ENCODE data around the gene DOCK1.
A peak's percentile ranks its signal among the peaks of the same experiment; 100 is the strongest.

The DOCK1 gene

DNA sequence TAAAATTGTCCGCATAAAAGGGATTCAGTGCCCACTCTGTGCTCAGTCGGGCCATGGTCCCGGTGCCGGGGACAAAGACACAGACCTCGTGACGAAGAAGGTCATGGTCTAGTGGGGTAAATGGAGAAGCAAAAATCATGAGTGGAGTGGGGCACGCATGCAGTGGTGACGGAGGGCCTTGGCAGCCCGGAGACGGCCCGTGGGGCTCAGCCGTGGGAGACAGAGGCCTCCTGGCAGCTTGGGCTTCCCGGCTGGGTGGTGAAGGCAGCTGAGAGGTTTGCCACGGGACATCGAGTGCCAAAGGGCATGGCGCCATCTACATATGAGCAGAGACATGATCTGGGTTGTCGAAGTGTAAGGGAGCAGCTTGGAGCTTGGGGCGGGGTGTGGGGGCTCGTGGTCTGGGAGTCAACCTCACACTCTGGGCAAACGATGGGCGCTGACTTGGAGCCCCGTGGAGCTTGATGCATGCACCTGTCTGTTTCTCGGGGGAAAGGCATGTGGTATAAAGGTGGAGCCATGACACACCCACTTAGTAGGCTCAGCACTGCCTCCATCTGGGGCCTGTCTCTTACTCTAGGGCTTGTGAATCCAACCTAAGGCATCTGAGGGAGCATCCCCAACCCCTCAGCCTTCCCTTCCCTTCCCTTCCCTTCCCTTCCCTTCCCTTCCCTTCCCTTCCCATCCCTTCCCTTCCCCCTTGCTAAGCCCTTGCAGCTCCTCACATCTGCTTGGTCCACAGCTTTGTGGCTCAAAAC, 442.2 kb downstream of the DOCK1 start:
- Histone ChIP-seq H2BK12ac (ENCODE audit: low read length in 2 of 2) (no peak overlapping the region), H3K36me3 (ENCODE audit: control insufficient read depth in 1 of 2, insufficient read depth in 2 of 2, low read depth in 1 of 2, low read length in 2 of 2) (peaks cover 30 to 42% of the 10 kb centered on the region in 2 experiments), H2BK120ac (ENCODE audit: low read depth, low read length) (no peak overlapping the region), H3K18ac (ENCODE audit: low read depth in 1 of 2, low read length in 2 of 2) (no peak overlapping the region), H3K23ac (ENCODE audit: low read length in 2 of 2) (no peak overlapping the region), H2AFZ (ENCODE audit: low read depth, low read length) (no peak overlapping the region), H3K4ac (ENCODE audit: low read depth in 1 of 2, low read length in 2 of 2) (no peak overlapping the region), H3K9me3 (ENCODE audit: control insufficient read depth, low read length) (no peaks in the 10 kb centered on the region), H4K91ac (ENCODE audit: low read length) (no peak overlapping the region), H3K79me1 (replicated peaks; ENCODE audit: low read length, poor library complexity, severe bottlenecking) (peaks cover 4% of the 10 kb centered on the region), H3K4me3 (ENCODE audit: insufficient read depth in 1 of 2, low read depth in 1 of 2, low read length in 2 of 2) (no peak overlapping the region), H2BK5ac (ENCODE audit: low read depth, low read length, poor library complexity, severe bottlenecking) (no peak overlapping the region), H3K4me1 (ENCODE audit: control insufficient read depth, insufficient read depth, low read depth, low read length) (peaks cover 11% of the 10 kb centered on the region), H2AK5ac (ENCODE audit: low read length, severe bottlenecking) (no peak overlapping the region), H3K14ac (ENCODE audit: low read length in 2 of 2) (no peak overlapping the region), H4K8ac (ENCODE audit: low read length) (no peak overlapping the region), H3K27ac (ENCODE audit: low read length, poor library complexity, severe bottlenecking) (no peak overlapping the region), H3K27me3 (ENCODE audit: control insufficient read depth in 1 of 2, insufficient read depth in 1 of 2, low read length in 2 of 2) (no peaks in the 10 kb centered on the region), H3K4me2 (ENCODE audit: low read length, poor library complexity, severe bottlenecking) (no peak overlapping the region), H3K9ac (ENCODE audit: low read length) (no peak overlapping the region), H2BK15ac (ENCODE audit: low read depth, poor library complexity, severe bottlenecking) (no peak overlapping the region)
- no peak for DNase-seq
- 97% methylated on average over 20 of the region's 23 CpGs for WGBS

DNA sequence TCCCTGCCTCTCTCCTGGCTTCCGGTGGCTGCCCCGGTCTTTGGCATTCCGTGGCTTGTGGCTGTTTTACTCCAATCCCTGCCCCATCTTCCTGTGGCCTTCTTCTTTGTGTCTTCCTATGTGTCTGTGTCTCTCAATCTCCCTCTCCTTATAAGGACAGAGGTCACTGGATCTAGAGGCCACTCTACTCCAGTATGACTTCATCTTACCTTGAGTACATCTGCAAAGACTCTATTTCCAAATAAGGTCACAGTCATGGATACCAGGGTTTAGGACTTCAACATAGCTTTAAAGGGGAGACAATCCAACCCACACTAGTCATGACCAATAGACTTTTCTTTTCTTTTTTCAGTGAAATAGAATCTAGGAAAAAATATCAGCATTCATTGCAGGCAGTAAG, 444.5 kb downstream of the DOCK1 start:
- WGBS, result 91% methylated on average over 3 of the region's 3 CpGs
- Histone ChIP-seq H3K4me1 (ENCODE audit: control insufficient read depth, insufficient read depth, low read depth, low read length) (peaks cover 11% of the 10 kb centered on the region), H3K9me3 (ENCODE audit: control insufficient read depth, low read length) (no peaks in the 10 kb centered on the region), H4K8ac (ENCODE audit: low read length) (no peak overlapping the region), H3K4ac (ENCODE audit: low read depth in 1 of 2, low read length in 2 of 2) (no peak overlapping the region), H2BK12ac (ENCODE audit: low read length in 2 of 2) (no peak overlapping the region), H3K27ac (ENCODE audit: low read length, poor library complexity, severe bottlenecking) (no peak overlapping the region), H2BK5ac (ENCODE audit: low read depth, low read length, poor library complexity, severe bottlenecking) (no peak overlapping the region), H3K4me2 (ENCODE audit: low read length, poor library complexity, severe bottlenecking) (no peak overlapping the region), H3K9ac (ENCODE audit: low read length) (no peak overlapping the region), H2BK120ac (ENCODE audit: low read depth, low read length) (no peak overlapping the region), H3K79me1 (replicated peaks; ENCODE audit: low read length, poor library complexity, severe bottlenecking) (peaks cover 3% of the 10 kb centered on the region), H3K36me3 (ENCODE audit: control insufficient read depth in 1 of 2, insufficient read depth in 2 of 2, low read depth in 1 of 2, low read length in 2 of 2) (peaks cover 33 to 35% of the 10 kb centered on the region in 2 experiments), H3K27me3 (ENCODE audit: control insufficient read depth in 1 of 2, insufficient read depth in 1 of 2, low read length in 2 of 2) (no peaks in the 10 kb centered on the region), H3K4me3 (ENCODE audit: insufficient read depth in 1 of 2, low read depth in 1 of 2, low read length in 2 of 2) (no peak overlapping the region), H4K91ac (ENCODE audit: low read length) (no peak overlapping the region), H3K14ac (ENCODE audit: low read length in 2 of 2) (peak overlapping the region in 1 of 2 experiments; percentile 18), H2AK5ac (ENCODE audit: low read length, severe bottlenecking) (no peak overlapping the region), H2BK15ac (ENCODE audit: low read depth, poor library complexity, severe bottlenecking) (no peak overlapping the region), H3K23ac (ENCODE audit: low read length in 2 of 2) (no peak overlapping the region), H3K18ac (ENCODE audit: low read depth in 1 of 2, low read length in 2 of 2) (no peak overlapping the region), H2AFZ (ENCODE audit: low read depth, low read length) (no peak overlapping the region)
- DNase-seq, result peak; percentile 24

DNA sequence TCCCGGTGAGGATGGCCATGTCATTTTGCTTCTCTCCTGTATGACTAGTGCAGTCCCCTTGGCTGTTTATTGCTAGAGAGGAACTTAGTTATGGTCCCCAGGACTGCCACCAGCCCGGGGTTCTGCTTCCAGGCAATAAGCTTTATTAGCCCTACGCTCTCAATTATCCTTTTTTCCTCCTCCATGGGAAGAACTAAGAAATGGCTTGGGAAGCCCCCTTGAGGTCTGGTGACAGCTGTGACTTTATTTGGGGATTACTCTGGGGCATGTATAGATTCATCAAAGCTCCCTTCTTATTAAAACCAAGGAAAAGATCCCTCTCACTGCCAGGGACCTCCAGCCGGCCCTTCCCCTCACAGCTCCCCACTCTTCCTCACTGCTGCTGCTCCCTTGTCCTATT, 446.3 kb downstream of the DOCK1 start:
- H3K4ac ChIP-seq (ENCODE audit: low read depth in 1 of 2, low read length in 2 of 2), result no peak overlapping the region
- no peak overlapping the region for H2AFZ ChIP-seq (ENCODE audit: low read depth, low read length)
- H2BK5ac ChIP-seq (ENCODE audit: low read depth, low read length, poor library complexity, severe bottlenecking), result no peak overlapping the region
- no peak overlapping the region for H3K4me2 ChIP-seq (ENCODE audit: low read length, poor library complexity, severe bottlenecking)
- no peaks in the 10 kb centered on the region for H3K9me3 ChIP-seq (ENCODE audit: control insufficient read depth, low read length)
- H3K4me3 ChIP-seq (ENCODE audit: insufficient read depth in 1 of 2, low read depth in 1 of 2, low read length in 2 of 2), result no peak overlapping the region
- peaks cover 3% of the 10 kb centered on the region for H3K79me1 ChIP-seq (replicated peaks; ENCODE audit: low read length, poor library complexity, severe bottlenecking)
- no peaks in the 10 kb centered on the region for H3K27me3 ChIP-seq (ENCODE audit: control insufficient read depth in 1 of 2, insufficient read depth in 1 of 2, low read length in 2 of 2)
- no peak overlapping the region for H4K91ac ChIP-seq (ENCODE audit: low read length)
- no peak overlapping the region for H3K18ac ChIP-seq (ENCODE audit: low read depth in 1 of 2, low read length in 2 of 2)
- H3K27ac ChIP-seq (ENCODE audit: low read length, poor library complexity, severe bottlenecking), result no peak overlapping the region
- no peak overlapping the region for H2BK120ac ChIP-seq (ENCODE audit: low read depth, low read length)
- no peak overlapping the region for H4K8ac ChIP-seq (ENCODE audit: low read length)
- H3K9ac ChIP-seq (ENCODE audit: low read length), result no peak overlapping the region
- H2BK15ac ChIP-seq (ENCODE audit: low read depth, poor library complexity, severe bottlenecking), result no peak overlapping the region
- no peak overlapping the region for H2AK5ac ChIP-seq (ENCODE audit: low read length, severe bottlenecking)
- 86% methylated on average over 2 of the region's 4 CpGs for WGBS
- no peak overlapping the region for H3K14ac ChIP-seq (ENCODE audit: low read length in 2 of 2)
- DNase-seq, result no peak
- H3K36me3 ChIP-seq (ENCODE audit: control insufficient read depth in 1 of 2, insufficient read depth in 2 of 2, low read depth in 1 of 2, low read length in 2 of 2), result peaks cover 30 to 35% of the 10 kb centered on the region in 2 experiments
- no peak overlapping the region for H3K23ac ChIP-seq (ENCODE audit: low read length in 2 of 2)
- no peak overlapping the region for H2BK12ac ChIP-seq (ENCODE audit: low read length in 2 of 2)
- H3K4me1 ChIP-seq (ENCODE audit: control insufficient read depth, insufficient read depth, low read depth, low read length), result peaks cover 2% of the 10 kb centered on the region

DNA sequence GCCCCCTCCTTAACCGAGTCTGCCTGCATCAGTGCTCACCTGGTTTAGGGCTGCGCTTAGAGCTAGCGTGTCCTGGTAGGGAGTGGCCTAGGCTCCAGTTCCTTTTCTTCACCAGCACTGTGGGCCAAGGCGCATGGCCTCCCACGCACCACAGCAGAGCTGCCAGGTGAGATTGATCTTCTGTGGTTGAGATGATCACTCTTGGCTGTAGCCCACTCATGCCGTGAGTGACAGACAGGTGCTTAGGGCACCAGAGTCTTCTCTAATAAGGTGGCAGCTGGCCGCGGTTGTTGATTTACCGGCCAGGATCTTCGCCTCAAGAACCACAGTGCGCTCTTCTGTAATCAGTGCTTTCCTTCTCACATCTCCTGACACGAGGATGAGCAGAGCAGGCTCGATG, 448.3 kb downstream of the DOCK1 start:
- no peak overlapping the region for H2BK12ac ChIP-seq (ENCODE audit: low read length in 2 of 2)
- no peaks in the 10 kb centered on the region for H3K27me3 ChIP-seq (ENCODE audit: control insufficient read depth in 1 of 2, insufficient read depth in 1 of 2, low read length in 2 of 2)
- over 99% methylated on average over 12 of the region's 13 CpGs for WGBS
- peaks cover 28 to 37% of the 10 kb centered on the region in 2 experiments for H3K36me3 ChIP-seq (ENCODE audit: control insufficient read depth in 1 of 2, insufficient read depth in 2 of 2, low read depth in 1 of 2, low read length in 2 of 2)
- no peak overlapping the region for H4K91ac ChIP-seq (ENCODE audit: low read length)
- H2BK5ac ChIP-seq (ENCODE audit: low read depth, low read length, poor library complexity, severe bottlenecking), result no peak overlapping the region
- no peak overlapping the region for H3K27ac ChIP-seq (ENCODE audit: low read length, poor library complexity, severe bottlenecking)
- no peak overlapping the region for H2AK5ac ChIP-seq (ENCODE audit: low read length, severe bottlenecking)
- H2BK15ac ChIP-seq (ENCODE audit: low read depth, poor library complexity, severe bottlenecking), result no peak overlapping the region
- H3K4me3 ChIP-seq (ENCODE audit: insufficient read depth in 1 of 2, low read depth in 1 of 2, low read length in 2 of 2), result no peak overlapping the region
- no peak overlapping the region for H3K4ac ChIP-seq (ENCODE audit: low read depth in 1 of 2, low read length in 2 of 2)
- H3K9me3 ChIP-seq (ENCODE audit: control insufficient read depth, low read length), result no peaks in the 10 kb centered on the region
- no peak overlapping the region for H3K23ac ChIP-seq (ENCODE audit: low read length in 2 of 2)
- H4K8ac ChIP-seq (ENCODE audit: low read length), result no peak overlapping the region
- H2BK120ac ChIP-seq (ENCODE audit: low read depth, low read length), result no peak overlapping the region
- H3K4me2 ChIP-seq (ENCODE audit: low read length, poor library complexity, severe bottlenecking), result no peak overlapping the region
- no peak overlapping the region for H2AFZ ChIP-seq (ENCODE audit: low read depth, low read length)
- no peak for DNase-seq
- no peaks in the 10 kb centered on the region for H3K79me1 ChIP-seq (replicated peaks; ENCODE audit: low read length, poor library complexity, severe bottlenecking)
- no peaks in the 10 kb centered on the region for H3K4me1 ChIP-seq (ENCODE audit: control insufficient read depth, insufficient read depth, low read depth, low read length)
- H3K18ac ChIP-seq (ENCODE audit: low read depth in 1 of 2, low read length in 2 of 2), result no peak overlapping the region
- no peak overlapping the region for H3K9ac ChIP-seq (ENCODE audit: low read length)
- H3K14ac ChIP-seq (ENCODE audit: low read length in 2 of 2), result no peak overlapping the region
